Measurements from ENCODE around the gene TMEM150B.
"Not testable (repeated sequence)": the region's sequence is repeated elsewhere in the genome, so short reads cannot be mapped to it uniquely, and the experiment has no call there.

GRCh38 chr19:55329791-55330190 is 4.7 kb upstream of the TMEM150B start:
- not testable (repeated sequence) for TF ChIP-seq JUND (IDR thresholded peaks at IDR 0.05); CTCF (IDR thresholded peaks at IDR 0.05; ENCODE audit: low read depth, low read length, missing input control); REST (IDR thresholded peaks at IDR 0.05); MAX (IDR thresholded peaks at IDR 0.05); HNF4A (conservative IDR thresholded peaks at IDR 0.05); SP1 (IDR thresholded peaks at IDR 0.05)
